GM12873 (cell line): ENCODE data around the gene UTP18.

Experiments used
- TF ChIP-seq, protein P1 (sequence below): IDR thresholded peaks from 2 replicates; pipeline ENCODE4 v1.5.1; 2012; ENCODE audit warnings: low read depth, mild to moderate bottlenecking, moderate library complexity, low read length, control low read depth; ENCODE audit not compliant: insufficient read depth; ENCODE audit errors: missing control alignments

UTP18 gene

DNA sequence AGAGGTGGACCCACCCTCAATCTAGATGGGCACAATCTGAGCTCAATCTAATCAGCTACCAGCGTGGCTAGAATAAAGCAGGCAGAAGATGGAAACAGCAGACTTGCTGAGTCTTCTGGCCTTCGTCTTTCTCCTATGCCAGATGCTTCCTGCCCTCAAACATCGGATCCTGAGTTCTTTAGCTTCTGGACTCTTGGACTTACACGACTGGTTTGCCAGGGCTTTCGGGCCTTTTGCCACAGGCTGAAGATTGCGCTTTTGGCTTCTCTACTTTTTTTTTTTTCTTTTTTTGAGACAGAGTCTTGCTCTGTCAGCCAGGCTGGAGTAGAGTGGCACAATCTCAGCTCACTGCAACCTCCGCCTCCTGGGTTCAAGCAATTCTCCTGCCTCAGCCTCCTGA is 65.1 kb downstream of the UTP18 start:
- TF ChIP-seq, protein P1, sequence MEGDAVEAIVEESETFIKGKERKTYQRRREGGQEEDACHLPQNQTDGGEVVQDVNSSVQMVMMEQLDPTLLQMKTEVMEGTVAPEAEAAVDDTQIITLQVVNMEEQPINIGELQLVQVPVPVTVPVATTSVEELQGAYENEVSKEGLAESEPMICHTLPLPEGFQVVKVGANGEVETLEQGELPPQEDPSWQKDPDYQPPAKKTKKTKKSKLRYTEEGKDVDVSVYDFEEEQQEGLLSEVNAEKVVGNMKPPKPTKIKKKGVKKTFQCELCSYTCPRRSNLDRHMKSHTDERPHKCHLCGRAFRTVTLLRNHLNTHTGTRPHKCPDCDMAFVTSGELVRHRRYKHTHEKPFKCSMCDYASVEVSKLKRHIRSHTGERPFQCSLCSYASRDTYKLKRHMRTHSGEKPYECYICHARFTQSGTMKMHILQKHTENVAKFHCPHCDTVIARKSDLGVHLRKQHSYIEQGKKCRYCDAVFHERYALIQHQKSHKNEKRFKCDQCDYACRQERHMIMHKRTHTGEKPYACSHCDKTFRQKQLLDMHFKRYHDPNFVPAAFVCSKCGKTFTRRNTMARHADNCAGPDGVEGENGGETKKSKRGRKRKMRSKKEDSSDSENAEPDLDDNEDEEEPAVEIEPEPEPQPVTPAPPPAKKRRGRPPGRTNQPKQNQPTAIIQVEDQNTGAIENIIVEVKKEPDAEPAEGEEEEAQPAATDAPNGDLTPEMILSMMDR: no peak

DNA sequence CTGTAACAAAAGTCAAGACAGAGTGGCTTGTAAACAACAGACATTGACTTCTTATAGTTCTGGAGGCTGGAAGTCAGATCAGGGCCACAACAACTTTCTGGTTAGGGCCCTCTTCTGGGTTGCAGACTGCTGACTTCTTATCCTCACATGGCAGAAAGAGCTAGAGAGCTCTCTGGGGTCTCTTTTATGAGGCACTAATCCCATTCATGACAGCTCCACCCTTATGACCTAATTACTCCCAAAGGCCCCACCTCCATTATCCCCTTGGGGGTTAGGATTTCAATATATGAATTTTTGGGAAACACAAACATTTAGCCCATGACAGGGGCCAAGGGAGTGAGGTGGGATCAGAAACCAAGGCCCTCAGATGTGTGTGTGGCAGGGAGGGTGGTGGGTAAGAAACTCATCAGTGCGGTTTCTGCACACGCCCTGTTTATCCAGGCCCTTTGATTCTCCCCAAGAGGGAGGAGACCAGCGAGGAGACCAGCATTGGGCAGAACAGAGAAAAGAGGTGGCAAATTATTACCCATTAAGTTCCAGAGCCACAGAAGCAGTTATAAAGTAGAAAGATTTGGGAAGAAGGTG is 74.8 kb downstream of the UTP18 start:
- TF ChIP-seq, protein P1: no peak

DNA sequence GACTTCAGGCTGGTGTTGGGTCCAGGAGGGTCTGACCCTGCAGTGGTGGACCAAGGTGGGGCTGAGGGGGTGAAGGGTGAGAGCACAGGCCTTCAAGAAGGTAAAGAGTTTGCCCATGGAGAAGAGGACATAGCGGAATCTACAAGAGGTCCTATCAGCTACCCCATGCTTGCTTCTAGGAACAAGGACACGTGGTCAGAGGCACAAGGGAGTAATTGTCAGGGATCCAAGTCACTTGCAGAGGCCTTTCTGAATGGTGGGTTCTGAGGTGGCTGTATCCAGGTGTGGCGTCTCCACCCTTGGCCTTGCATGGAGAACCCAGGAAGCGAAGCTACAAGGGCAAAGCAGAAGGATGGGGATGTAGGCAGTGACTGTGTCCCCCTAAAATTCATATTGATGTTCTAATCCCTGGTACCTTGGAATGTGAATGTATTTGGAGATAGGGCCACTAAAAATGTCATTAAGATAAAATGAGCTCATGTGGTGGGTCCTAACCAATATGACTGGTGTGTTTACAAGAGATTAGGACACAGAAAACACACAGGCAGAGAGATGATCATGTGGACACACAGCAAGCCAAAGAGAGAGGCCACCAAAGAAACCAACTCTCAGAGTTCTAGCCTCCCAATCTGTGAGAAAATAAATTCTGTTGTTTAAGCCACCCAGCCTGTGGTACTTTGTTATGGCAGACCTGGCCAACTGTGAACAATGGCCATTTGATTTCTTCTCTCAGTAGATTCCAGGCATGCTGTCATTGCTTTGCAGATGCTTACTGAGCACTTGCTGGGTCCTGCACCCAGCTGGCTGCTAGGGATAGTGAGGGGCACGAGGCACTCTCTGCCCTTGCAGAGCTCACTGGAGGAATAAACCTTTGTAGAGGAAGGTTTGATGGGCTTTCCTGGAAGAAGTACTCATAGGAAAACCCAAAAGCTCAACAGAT is 75.8 kb downstream of the UTP18 start:
- TF ChIP-seq, protein P1: no peak

DNA sequence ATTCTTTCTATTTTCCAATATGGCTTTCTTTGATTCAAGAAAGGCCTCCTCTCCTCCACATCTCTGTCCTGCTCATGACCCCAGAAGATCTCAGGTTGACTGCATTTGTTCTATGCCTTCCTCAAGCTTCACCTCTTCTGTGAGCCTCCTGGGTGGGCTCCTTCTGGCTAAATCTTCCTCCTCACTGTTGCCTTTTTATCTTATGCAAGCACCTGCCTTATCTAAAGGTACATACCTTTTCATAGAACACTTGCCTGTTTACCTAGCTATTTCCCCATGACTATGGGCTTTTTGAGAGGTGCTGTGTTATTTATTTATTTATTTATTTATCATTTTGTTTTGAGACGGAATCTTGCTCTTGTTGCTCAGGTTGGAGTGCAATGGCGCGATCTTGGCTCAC is 81.1 kb downstream of the UTP18 start:
- TF ChIP-seq, protein P1: no peak

DNA sequence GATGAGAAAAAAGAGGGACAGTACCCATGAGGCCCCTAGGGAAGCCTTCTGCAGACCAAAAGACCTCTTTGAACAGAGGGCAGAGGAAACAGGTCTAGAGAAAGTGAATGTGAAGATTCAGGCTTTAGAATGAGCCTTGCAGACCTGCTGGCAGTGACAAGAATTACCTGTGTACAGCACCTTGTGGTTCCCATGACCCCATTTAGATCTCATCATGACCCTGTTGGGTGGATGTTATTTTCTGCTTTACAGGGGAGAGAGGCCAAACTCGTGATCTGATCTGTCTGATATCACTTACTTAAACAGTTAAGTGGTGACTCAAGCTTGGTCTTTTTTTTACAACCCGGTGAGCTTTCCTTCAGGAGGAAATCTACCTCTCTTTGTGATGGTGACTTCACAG is 81.9 kb downstream of the UTP18 start:
- TF ChIP-seq, protein P1: no peak

DNA sequence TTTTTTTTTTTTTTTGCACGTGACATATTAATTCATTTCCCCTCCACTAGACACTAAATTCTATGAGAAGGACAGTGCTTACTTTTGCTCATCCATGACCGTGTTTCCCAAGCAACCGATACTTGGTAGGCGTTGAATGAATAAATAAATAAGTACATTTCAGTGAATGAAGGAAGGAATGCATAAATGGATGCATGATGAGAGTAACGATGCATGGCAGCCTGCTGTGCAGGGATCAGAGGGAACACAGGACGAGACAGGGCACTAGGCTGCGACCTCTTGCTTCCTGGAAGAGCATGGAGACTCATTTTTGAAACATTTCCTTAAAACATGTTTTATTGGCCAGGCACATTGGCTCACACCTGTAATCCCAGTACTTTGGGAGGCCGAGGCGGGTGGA is 84.2 kb downstream of the UTP18 start:
- TF ChIP-seq, protein P1: no peak

DNA sequence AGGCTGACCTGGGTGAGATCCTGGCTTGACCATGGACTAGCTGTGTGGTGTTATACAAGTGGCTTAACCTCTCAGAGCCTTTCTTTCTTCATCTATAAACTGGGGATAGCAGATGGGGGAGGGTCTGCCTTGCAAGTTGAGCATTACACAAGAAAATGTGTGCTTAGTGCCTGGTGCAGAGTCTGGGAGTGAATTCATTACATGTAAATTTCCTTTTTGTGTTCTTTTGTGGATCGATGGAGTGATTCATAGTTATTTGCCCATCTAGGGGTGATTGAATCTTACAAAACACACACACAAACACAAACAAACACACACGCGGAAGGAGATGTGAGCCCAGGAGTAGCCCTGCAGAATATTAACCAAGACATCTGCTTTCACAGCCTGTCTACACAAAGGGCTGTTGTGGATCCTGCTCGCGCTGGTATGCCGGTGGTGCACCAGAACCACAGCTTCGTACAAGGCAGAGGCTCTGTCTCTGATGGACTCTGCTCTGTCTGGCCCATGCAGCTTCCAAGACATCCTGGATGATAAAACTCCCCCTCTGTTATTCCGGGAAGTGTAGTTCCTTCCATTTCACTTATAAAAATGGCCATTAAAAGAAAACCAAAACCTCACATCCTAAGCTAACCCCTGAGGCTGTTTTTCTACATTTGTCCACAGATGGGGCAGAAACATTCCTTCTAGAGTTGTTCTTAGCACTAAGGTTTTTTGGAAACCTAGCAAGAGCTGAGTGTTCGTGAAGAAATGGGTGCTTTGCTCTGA is 86.1 kb downstream of the UTP18 start:
- TF ChIP-seq, protein P1: no peak
